Transverse colon (tissue), 4 donors: Measurements from ENCODE around the gene SNX22. TPM values are rescaled to one million over a fixed set of nuclear protein-coding genes. Genes with fewer than 3 reads are reported as not detected.

Source experiments
- DNase-seq: peaks from one replicate; pipeline ENCODE4 v3.0.0-alpha.2; 2019
- H3K27ac ChIP-seq, 4 donors: fragments of 200-600 bp; sonication (generic); 2 replicates each; pipeline ENCODE4 v1.5.1; 2016 to 2018; ENCODE audit warnings: inconsistent platforms in 4 of 4
- H3K27me3 ChIP-seq: fragments of 200-600 bp; sonication (generic); 2 replicates; pipeline ENCODE4 v1.5.1; 2017; ENCODE audit warnings: inconsistent platforms
- H3K36me3 ChIP-seq, 4 donors: fragments of 200-600 bp; sonication (generic); 2 replicates each; pipeline ENCODE4 v1.5.1; 2017 to 2019; ENCODE audit warnings: inconsistent platforms in 4 of 4
- H3K4me1 ChIP-seq, 4 donors: fragments of 200-600 bp; sonication (generic); 2 replicates each; pipeline ENCODE4 v1.5.1; 2017 to 2020; ENCODE audit warnings: inconsistent platforms in 4 of 4
- H3K4me3 ChIP-seq, 4 donors: fragments of 200-600 bp; sonication (generic); 1 replicate in 1 of 4; 2 replicates in 3 of 4; pipeline versions ENCODE4 v1.5.1 to v1.6.1; 2017 to 2019; ENCODE audit warnings: inconsistent platforms in 4 of 4
- H3K9me3 ChIP-seq, 2 donors: fragments of 200-600 bp; sonication (generic); 2 replicates each; pipeline ENCODE4 v1.5.1; 2017 to 2019; ENCODE audit warnings: inconsistent platforms in 2 of 2
- EP300 ChIP-seq: sonication (generic); formaldehyde crosslinking; IDR thresholded peaks from one replicate; pipeline ENCODE4 v1.6.1; 2017; ENCODE audit warnings: antibody characterized with exemption, low read depth
- POLR2A ChIP-seq: fragments of 450-650 bp; IDR thresholded peaks from one replicate; pipeline ENCODE4 v1.6.1; 2016; ENCODE audit warnings: antibody characterized with exemption, mild to moderate bottlenecking, moderate library complexity
- POLR2AphosphoS5 ChIP-seq, 3 donors: sonication (generic); formaldehyde crosslinking; IDR thresholded peaks; one replicate each; pipeline ENCODE4 v1.6.1; 2016; ENCODE audit warnings: antibody characterized with exemption in 3 of 3
- WGBS, 2 donors: methylation state at CpG; one replicate each; pipeline ENCODE4 v1.1.5; 2018; ENCODE audit warnings: low coverage in 1 of 2; 5-methylcytosine and 5-hydroxymethylcytosine counted together
- in situ Hi-C, 4 donors: fragments of 200-750 bp; cut with MboI; loops; one replicate each; pipeline versions ENCODE4 v1.15.0 to v1.15.1; 2017; ENCODE audit warnings: low sequenced_read_pairs in 3 of 4, low pct_ligation_motif_present in 1 of 4, low pct_unique_long_range_greater_than_20kb in 1 of 4
- intact Hi-C: fragments of 100-400 bp; cut with DNase I; formaldehyde crosslinking; loops from one replicate; pipeline ENCODE4 v1.15.1; 2023; ENCODE audit warnings: low total_unique reads
- total RNA-seq, 4 donors: library from RNA; depleted of rRNA; stranded (reverse); fragments of >200 nt; gene quantifications; one replicate each; pipeline ENCODE4 v1.1.0, GENCODE V29; 2016
- TF ChIP-seq, protein P1 (sequence below), 5 experiments: fragments of 200-600 bp in 3 of 5; fragments of 450-650 bp in 2 of 5; sonication (generic) in 3 of 5; IDR thresholded peaks; 1 replicate in 2 of 5; 2 replicates in 3 of 5; pipeline ENCODE4 v1.5.1; 2016 to 2017; ENCODE audit warnings: antibody characterized with exemption in 5 of 5, inconsistent platforms in 3 of 5, mild to moderate bottlenecking in 2 of 5, moderate library complexity in 1 of 5

The SNX22 gene
- total RNA-seq, 4 donors from 2014 or later = 2.2 to 3.7 TPM; not detected in 2

DNA sequence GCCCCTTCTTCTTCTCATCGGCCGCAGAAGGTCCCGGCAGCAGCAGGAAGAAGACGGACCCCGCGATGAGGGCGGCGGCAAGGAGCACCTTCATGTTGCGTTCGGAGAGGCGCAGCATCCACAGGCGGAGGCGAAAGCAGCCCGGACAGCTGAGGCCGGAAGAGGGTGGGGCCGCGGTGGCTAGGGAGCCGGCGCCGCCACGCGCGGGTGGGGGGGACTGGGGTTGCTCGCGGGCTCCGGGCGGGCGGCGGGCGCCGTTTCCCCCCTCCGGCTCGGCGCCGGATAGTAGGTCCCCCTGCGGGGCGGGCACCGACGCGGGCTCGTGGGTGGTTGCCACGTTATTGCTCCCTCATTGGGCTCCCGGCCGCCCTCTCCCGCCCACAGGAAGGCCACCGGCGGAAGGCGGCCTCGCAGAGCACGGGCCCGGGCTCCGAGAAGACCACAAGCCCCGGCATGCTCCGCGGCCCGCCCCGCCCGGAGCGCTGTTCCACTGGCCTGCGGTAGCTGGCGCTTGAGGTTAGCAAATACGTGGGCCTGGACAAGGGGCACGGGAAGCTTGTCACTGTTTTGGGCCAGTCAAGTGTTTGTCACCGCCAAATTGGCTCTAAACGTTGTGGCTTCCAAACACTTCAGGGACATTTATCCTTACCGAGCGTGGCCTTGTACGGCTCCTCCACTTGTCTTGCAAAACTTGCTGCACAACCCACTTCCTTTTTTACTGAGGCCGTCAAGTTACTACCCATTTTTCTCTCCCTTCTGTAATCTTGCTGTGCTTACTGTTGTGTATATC, 11.5 kb downstream of the SNX22 start, which contains the start of gene PPIB:
PPIB (minus strand) TSS at position 154 of the 790 bp plus-strand sequence; CDS start at position 118, 36 bp downstream.
- Histone ChIP-seq H3K4me1 (peaks cover 17 to 42% (median 22%) of the 10 kb centered on the region in 4 donors), H3K27ac (peak within 1 kb of the TSS; percentile 83 to 98 (median 90)), H3K27me3 (no peaks in the 10 kb centered on the region), H3K9me3 (no peaks in the 10 kb centered on the region), H3K36me3 (peaks cover 0 to 28% (median 10%) of the 10 kb centered on the region in 4 donors), H3K4me3 (peak within 1 kb of the TSS; percentile 72 to 87 (median 82))
- 0 to 1% methylated on average over 17 to 28 of the region's 69 CpGs for WGBS, 2 donors
- intact Hi-C loops = no loop called here
- in situ Hi-C loops = no loop called here
- TF ChIP-seq POLR2AphosphoS5 (IDR thresholded peaks at IDR 0.05) (peak; percentile 84 to 94 (median 90)), POLR2A (peak; percentile 85), EP300 (no peak)
- TF ChIP-seq, protein P1, sequence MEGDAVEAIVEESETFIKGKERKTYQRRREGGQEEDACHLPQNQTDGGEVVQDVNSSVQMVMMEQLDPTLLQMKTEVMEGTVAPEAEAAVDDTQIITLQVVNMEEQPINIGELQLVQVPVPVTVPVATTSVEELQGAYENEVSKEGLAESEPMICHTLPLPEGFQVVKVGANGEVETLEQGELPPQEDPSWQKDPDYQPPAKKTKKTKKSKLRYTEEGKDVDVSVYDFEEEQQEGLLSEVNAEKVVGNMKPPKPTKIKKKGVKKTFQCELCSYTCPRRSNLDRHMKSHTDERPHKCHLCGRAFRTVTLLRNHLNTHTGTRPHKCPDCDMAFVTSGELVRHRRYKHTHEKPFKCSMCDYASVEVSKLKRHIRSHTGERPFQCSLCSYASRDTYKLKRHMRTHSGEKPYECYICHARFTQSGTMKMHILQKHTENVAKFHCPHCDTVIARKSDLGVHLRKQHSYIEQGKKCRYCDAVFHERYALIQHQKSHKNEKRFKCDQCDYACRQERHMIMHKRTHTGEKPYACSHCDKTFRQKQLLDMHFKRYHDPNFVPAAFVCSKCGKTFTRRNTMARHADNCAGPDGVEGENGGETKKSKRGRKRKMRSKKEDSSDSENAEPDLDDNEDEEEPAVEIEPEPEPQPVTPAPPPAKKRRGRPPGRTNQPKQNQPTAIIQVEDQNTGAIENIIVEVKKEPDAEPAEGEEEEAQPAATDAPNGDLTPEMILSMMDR (IDR thresholded peaks at IDR 0.05) = peak in 4 of 5 experiments; percentile 27 to 43 (median 32)
- DNase-seq = peak; percentile 98

- TF ChIP-seq, protein P1 (IDR thresholded peaks at IDR 0.05) = no peak
- TF ChIP-seq EP300 (no peak), POLR2AphosphoS5 (IDR thresholded peaks at IDR 0.05) (no peak)
- peak overlapping the region in 3 of 4 donors; percentile 72 to 84 (median 79) for H3K4me3 ChIP-seq
- no peak for DNase-seq
- H3K9me3 ChIP-seq = no peaks in the 10 kb centered on the region
- peaks cover 0 to 21% (median 7%) of the 10 kb centered on the region in 4 donors for H3K36me3 ChIP-seq
- WGBS, 2 donors = 49 to 56% methylated on average over 12 to 14 of the region's 14 CpGs
- H3K27me3 ChIP-seq = no peaks in the 10 kb centered on the region
- intact Hi-C loops = no loop called here
- in situ Hi-C loops = no loop called here
- peak overlapping the region; percentile 83 to 98 (median 90) for H3K27ac ChIP-seq
- H3K4me1 ChIP-seq = peaks cover 17 to 42% (median 22%) of the 10 kb centered on the region in 4 donors
These were observed 12.3 kb downstream of the SNX22 start for GRCh38 chr15:64163659-64164362.

DNA sequence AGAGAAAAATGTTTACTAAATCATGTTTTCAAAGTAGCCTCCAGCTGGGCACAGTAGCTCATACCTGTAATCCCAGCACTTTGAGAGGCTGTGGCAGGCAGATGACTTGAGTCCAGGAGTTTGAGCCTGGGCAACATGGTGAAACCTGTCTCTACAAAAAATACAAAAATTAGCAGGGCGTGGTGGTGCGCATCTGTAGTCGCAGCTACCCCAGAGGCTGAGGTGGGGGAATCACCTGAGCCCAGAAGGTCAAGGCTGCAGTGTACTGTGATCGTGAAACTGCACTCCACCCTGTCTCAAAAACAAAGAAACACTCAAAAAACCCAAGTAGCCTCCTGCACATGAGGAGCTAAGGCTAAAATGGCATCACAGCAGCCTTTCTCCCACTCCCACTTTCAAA, 12.9 kb downstream of the SNX22 start:
- intact Hi-C loops (no loop called here), in situ Hi-C loops (no loop called here)
- no peak overlapping the region for H3K4me3 ChIP-seq
- 71 to 93% methylated on average over 1 to 4 of the region's 4 CpGs for WGBS, 2 donors
- TF ChIP-seq, protein P1 (IDR thresholded peaks at IDR 0.05) = no peak
- no peak for TF ChIP-seq EP300
- TF ChIP-seq POLR2AphosphoS5 (IDR thresholded peaks at IDR 0.05) = no peak
- no peak for TF ChIP-seq POLR2A
- DNase-seq = no peak
- peak overlapping the region in 2 of 4 donors; percentile 83 to 98 for H3K27ac ChIP-seq
- H3K36me3 ChIP-seq = peaks cover 0 to 15% (median 5%) of the 10 kb centered on the region in 4 donors
- no peaks in the 10 kb centered on the region for H3K27me3 ChIP-seq
- no peaks in the 10 kb centered on the region for H3K9me3 ChIP-seq
- peaks cover 17 to 39% (median 22%) of the 10 kb centered on the region in 4 donors for H3K4me1 ChIP-seq
